Measurements from ENCODE around the gene C17orf100. TPM values are rescaled to one million over a fixed set of nuclear protein-coding genes. Genes with fewer than 3 reads are reported as not detected.
A peak's percentile ranks its signal among the peaks of the same experiment; 100 is the strongest.

Gene C17orf100
- total and polyA plus RNA-seq, 10 donors: 1.1 to 4.7 (median 2.5) TPM

DNA sequence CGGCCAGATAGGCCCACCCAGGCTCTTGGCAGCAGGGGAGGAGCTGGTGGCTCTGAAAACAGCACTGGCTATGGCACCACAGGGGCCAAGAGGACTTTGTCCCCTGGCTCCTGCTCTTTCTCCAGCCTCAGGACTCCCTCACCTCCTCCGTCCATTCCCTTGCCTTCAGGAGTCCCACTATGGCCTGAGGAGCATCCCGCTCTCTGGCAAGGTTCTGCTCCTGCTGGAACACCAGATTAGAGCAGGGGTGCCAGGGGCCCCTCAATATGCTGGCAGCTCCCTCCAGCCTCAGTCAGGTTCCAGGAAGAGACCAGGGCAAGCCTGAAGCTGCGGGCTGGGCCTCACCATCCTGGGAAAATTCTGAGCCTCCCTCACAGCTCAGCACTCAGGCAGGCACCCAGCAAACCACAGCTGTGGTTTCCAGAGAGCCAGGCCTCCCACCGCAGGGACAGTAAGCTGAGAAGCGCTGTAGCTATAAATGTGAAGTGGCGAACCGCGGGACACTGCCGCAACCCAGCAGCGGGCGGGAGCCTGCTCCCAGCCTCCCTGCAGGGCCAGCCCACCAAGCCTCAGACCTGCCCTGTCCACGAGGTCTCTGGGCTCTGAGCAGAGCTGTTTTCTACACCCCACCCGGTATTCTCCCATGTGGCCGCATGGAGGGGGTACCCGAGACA is 25.7 kb downstream of the C17orf100 start:
- WGBS, 5 donors: 30 to 67% (median 37%) methylated on average over 6 to 16 of the region's 16 CpGs
- Histone ChIP-seq H3K27ac (no peak overlapping the region), H3K27me3 (replicated peaks in 1 of 7) (peaks cover 0 to 57% (median 16%) of the 10 kb centered on the region in 7 donors), H3K36me3 (no peaks in the 10 kb centered on the region), H3K4me1 (peaks cover 0 to 8% (median 0%) of the 10 kb centered on the region in 6 donors), H3K9me3 (no peaks in the 10 kb centered on the region), H3K4me3 (no peak overlapping the region)
- TF ChIP-seq, protein P1, sequence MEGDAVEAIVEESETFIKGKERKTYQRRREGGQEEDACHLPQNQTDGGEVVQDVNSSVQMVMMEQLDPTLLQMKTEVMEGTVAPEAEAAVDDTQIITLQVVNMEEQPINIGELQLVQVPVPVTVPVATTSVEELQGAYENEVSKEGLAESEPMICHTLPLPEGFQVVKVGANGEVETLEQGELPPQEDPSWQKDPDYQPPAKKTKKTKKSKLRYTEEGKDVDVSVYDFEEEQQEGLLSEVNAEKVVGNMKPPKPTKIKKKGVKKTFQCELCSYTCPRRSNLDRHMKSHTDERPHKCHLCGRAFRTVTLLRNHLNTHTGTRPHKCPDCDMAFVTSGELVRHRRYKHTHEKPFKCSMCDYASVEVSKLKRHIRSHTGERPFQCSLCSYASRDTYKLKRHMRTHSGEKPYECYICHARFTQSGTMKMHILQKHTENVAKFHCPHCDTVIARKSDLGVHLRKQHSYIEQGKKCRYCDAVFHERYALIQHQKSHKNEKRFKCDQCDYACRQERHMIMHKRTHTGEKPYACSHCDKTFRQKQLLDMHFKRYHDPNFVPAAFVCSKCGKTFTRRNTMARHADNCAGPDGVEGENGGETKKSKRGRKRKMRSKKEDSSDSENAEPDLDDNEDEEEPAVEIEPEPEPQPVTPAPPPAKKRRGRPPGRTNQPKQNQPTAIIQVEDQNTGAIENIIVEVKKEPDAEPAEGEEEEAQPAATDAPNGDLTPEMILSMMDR (IDR thresholded peaks at IDR 0.05 in 8 of 11, conservative IDR thresholded peaks at IDR 0.05 in 3 of 11): no peak
- TF ChIP-seq POLR2AphosphoS5 (IDR thresholded peaks at IDR 0.05) (no peak), POLR2A (IDR thresholded peaks at IDR 0.05) (no peak)
- intact Hi-C loops (cut with DNase I; ENCODE audit: low total_unique reads): no loop called here
- no peak for DNase-seq

DNA sequence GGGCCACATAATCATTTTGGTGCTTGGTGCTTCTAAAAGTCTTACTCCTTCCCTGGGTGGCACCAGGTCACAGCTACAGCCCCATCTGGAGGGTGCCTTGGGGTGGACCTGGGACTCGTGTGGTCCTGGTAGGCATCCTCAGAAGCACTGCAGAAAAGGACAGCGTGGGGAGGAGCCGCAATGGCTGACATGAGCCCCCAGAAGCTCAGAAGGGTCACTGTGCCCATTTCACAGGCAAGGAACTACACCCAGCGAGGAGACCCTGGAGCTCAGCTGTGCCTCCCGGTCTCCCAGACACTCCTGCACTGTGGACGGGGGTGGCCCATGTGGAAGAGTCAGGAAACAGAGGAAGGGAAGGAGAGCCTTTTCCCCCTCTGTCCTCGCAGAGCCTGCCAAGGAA is 26.4 kb downstream of the C17orf100 start:
- Histone ChIP-seq H3K4me3 (no peak overlapping the region), H3K9me3 (no peaks in the 10 kb centered on the region), H3K27ac (no peak overlapping the region), H3K4me1 (peaks cover 0 to 8% (median 0%) of the 10 kb centered on the region in 6 donors), H3K27me3 (replicated peaks in 1 of 7) (peaks cover 0 to 64% (median 16%) of the 10 kb centered on the region in 7 donors), H3K36me3 (no peaks in the 10 kb centered on the region)
- peak; percentile 54 for DNase-seq
- WGBS, 5 donors: 69 to 85% (median 75%) methylated on average over 6 to 7 of the region's 7 CpGs
- intact Hi-C loops (cut with DNase I; ENCODE audit: low total_unique reads): no loop called here
- TF ChIP-seq POLR2A (IDR thresholded peaks at IDR 0.05) (no peak), POLR2AphosphoS5 (IDR thresholded peaks at IDR 0.05) (no peak)
- TF ChIP-seq, protein P1 (IDR thresholded peaks at IDR 0.05 in 8 of 11, conservative IDR thresholded peaks at IDR 0.05 in 3 of 11): no peak

DNA sequence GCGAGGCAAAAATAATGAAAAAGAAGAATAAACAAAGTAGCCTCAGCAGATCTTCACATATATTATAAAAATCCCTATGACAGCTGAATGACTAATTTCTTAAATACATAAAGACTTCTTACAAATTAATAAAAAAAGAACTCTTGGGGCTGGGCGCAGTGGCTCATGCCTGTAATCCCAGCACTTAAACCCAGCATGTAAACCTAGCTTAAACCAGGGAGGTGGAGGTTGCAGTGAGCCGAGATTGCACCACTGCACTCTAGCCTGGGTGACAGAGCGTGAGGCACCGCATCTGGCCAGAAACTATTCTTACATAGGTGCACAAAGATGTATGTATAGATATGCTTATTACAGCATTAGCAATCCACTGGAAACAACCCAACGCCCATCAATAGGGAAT is 27.7 kb downstream of the C17orf100 start:
- Histone ChIP-seq H3K4me1 (peaks cover 0 to 8% (median 0%) of the 10 kb centered on the region in 6 donors), H3K27ac (no peak overlapping the region), H3K36me3 (no peaks in the 10 kb centered on the region), H3K4me3 (no peak overlapping the region), H3K9me3 (no peaks in the 10 kb centered on the region), H3K27me3 (replicated peaks in 1 of 7) (peaks cover 0 to 77% (median 16%) of the 10 kb centered on the region in 7 donors)
- TF ChIP-seq POLR2A (IDR thresholded peaks at IDR 0.05): no peak
- TF ChIP-seq POLR2AphosphoS5 (IDR thresholded peaks at IDR 0.05): no peak
- TF ChIP-seq, protein P1 (IDR thresholded peaks at IDR 0.05 in 8 of 11, conservative IDR thresholded peaks at IDR 0.05 in 3 of 11): no peak
- DNase-seq: no peak
- intact Hi-C loops (cut with DNase I; ENCODE audit: low total_unique reads): no loop called here
- WGBS, 5 donors: 76 to 92% (median 80%) methylated on average over 6 of the region's 6 CpGs

GRCh38 chr17:6681176-6681575 is 29.6 kb downstream of the C17orf100 start:
- Histone ChIP-seq H3K9me3 (no peaks in the 10 kb centered on the region), H3K4me1 (peaks cover 0 to 8% (median 0%) of the 10 kb centered on the region in 6 donors), H3K27me3 (replicated peaks in 1 of 7) (peaks cover 0 to 89% (median 16%) of the 10 kb centered on the region in 7 donors), H3K36me3 (no peaks in the 10 kb centered on the region), H3K27ac (no peak overlapping the region), H3K4me3 (no peak overlapping the region)
- TF ChIP-seq, protein P1 (IDR thresholded peaks at IDR 0.05 in 8 of 11, conservative IDR thresholded peaks at IDR 0.05 in 3 of 11): no peak
- no peak for TF ChIP-seq POLR2A (IDR thresholded peaks at IDR 0.05)
- TF ChIP-seq POLR2AphosphoS5 (IDR thresholded peaks at IDR 0.05): no peak
- intact Hi-C loops (cut with DNase I; ENCODE audit: low total_unique reads): no loop called here
- WGBS, 5 donors: 66 to 80% (median 68%) methylated on average over 4 of the region's 4 CpGs
- DNase-seq: no peak

Data from spleen (tissue), 11 donors.